ENCODE results near the gene CAND2.

GRCh38 chr3:12829886-12830784 is 33.7 kb downstream of the CAND2 start:
- TF ChIP-seq EP300 (IDR thresholded peaks at IDR 0.05) (no peak), CTCF (IDR thresholded peaks at IDR 0.05) (no peak), POLR2A (IDR thresholded peaks at IDR 0.05) (no peak)
